ENCODE measurements around the gene ARL1.
"Not testable (repeated sequence)": the region's sequence is repeated elsewhere in the genome, so short reads cannot be mapped to it uniquely, and the experiment has no call there.

Gene ARL1

GRCh38 chr12:101407436-101408345, at the start of gene ARL1:
TSS of gene ARL1 (minus strand) at chr12:101407772. CDS start at chr12:101407645, 127 bp downstream.
- peak; percentile 70 for DNase-seq (ENCODE audit: low read depth)

GRCh38 chr12:101455685-101456084, 48.1 kb upstream of the ARL1 start:
- no peak for DNase-seq (ENCODE audit: low read depth)

GRCh38 chr12:101441461-101442224, 34.1 kb upstream of the ARL1 start:
- DNase-seq (ENCODE audit: low read depth), result no peak

- no peak for DNase-seq (ENCODE audit: low read depth)
Observed at GRCh38 chr12:101439236-101439635, 31.7 kb upstream of the ARL1 start.

- DNase-seq (ENCODE audit: low read depth), result no peak
Observed at GRCh38 chr12:101436136-101436535, 28.6 kb upstream of the ARL1 start.

GRCh38 chr12:101430456-101430855, 22.9 kb upstream of the ARL1 start:
- DNase-seq (ENCODE audit: low read depth), result no peak

- DNase-seq (ENCODE audit: low read depth), result no peak
Observed at GRCh38 chr12:101424620-101425019, 17.0 kb upstream of the ARL1 start.

- DNase-seq (ENCODE audit: low read depth), result not testable (repeated sequence)
Observed at GRCh38 chr12:101422066-101422465, 14.5 kb upstream of the ARL1 start.

GRCh38 chr12:101415228-101415627, 7.7 kb upstream of the ARL1 start:
- no peak for DNase-seq (ENCODE audit: low read depth)

GRCh38 chr12:101414533-101415119, 7.1 kb upstream of the ARL1 start:
- DNase-seq (ENCODE audit: low read depth), result no peak

GRCh38 chr12:101410169-101410568, 2.6 kb upstream of the ARL1 start:
- DNase-seq (ENCODE audit: low read depth), result not testable (repeated sequence)

- no peak for DNase-seq (ENCODE audit: low read depth)
Observed at GRCh38 chr12:101407049-101407435, 530 bp downstream of the ARL1 start.

GRCh38 chr12:101391181-101391580, 16.4 kb downstream of the ARL1 start:
- DNase-seq (ENCODE audit: low read depth), result not testable (repeated sequence)

- DNase-seq (ENCODE audit: low read depth), result no peak
Observed at GRCh38 chr12:101379149-101379548, 28.4 kb downstream of the ARL1 start.

GRCh38 chr12:101375573-101375972, 32.0 kb downstream of the ARL1 start:
- no peak for DNase-seq (ENCODE audit: low read depth)

GRCh38 chr12:101372431-101372830, 35.1 kb downstream of the ARL1 start:
- no peak for DNase-seq (ENCODE audit: low read depth)

GRCh38 chr12:101368016-101368415, 39.6 kb downstream of the ARL1 start:
- DNase-seq (ENCODE audit: low read depth), result no peak

GRCh38 chr12:101361455-101361854, 46.1 kb downstream of the ARL1 start:
- no peak for DNase-seq (ENCODE audit: low read depth)

GRCh38 chr12:101356794-101357193, 50.8 kb downstream of the ARL1 start:
- DNase-seq (ENCODE audit: low read depth), result no peak

GRCh38 chr12:101351682-101352081, 55.9 kb downstream of the ARL1 start:
- DNase-seq (ENCODE audit: low read depth), result no peak

- DNase-seq (ENCODE audit: low read depth), result no peak
Observed at GRCh38 chr12:101343893-101344292, 63.7 kb downstream of the ARL1 start.
